HEK293 (cell line): ENCODE measurements around the gene ESR2.

Source experiments
- CTCF ChIA-PET: fragments of 350-600 bp; formaldehyde crosslinking; extraction: SDS; loops from one replicate; lab custom pipeline; 2021; ENCODE audit warnings: antibody characterized with exemption; lab: Yijun Ruan, JAX
- POLR2A ChIA-PET: fragments of 300-600 bp; formaldehyde crosslinking; extraction: SDS; loops from one replicate; lab custom pipeline; 2020; ENCODE audit warnings: antibody characterized with exemption, inconsistent platforms; lab: Yijun Ruan, JAX
- H3K27ac ChIP-seq: fragments of 200-500 bp; sonication (Bioruptor generic); 2 replicates; pipeline ENCODE4 v1.5.1; 2014; ENCODE audit warnings: low read depth, low read length, control low read depth, inconsistent platforms; ENCODE audit errors: extremely low read depth
- H3K36me3 ChIP-seq, 2 experiments: fragments of 200-500 bp in 1 of 2; sonication (Bioruptor generic) in 1 of 2; 1 replicate in 1 of 2; 2 replicates in 1 of 2; pipeline ENCODE4 v1.5.1; 2014 to 2017; ENCODE audit warnings: inconsistent platforms in 2 of 2, low read length in 2 of 2; ENCODE audit not compliant: control insufficient read depth in 2 of 2, insufficient read depth in 1 of 2
- H3K4me1 ChIP-seq: fragments of 200-500 bp; sonication (Bioruptor generic); 2 replicates; pipeline ENCODE4 v1.5.1; 2014; ENCODE audit warnings: mild to moderate bottlenecking, low read length, inconsistent platforms; ENCODE audit not compliant: control insufficient read depth, insufficient read depth
- H3K4me3 ChIP-seq: 2 replicates; pipeline ENCODE4 v1.5.1; 2011; ENCODE audit warnings: low read depth, mild to moderate bottlenecking, control low read depth, low read length, moderate library complexity
- H3K9me3 ChIP-seq: fragments of 200-500 bp; sonication (Bioruptor generic); 2 replicates; pipeline ENCODE4 v1.5.1; 2014; ENCODE audit warnings: low read depth, low read length, inconsistent platforms; ENCODE audit not compliant: control insufficient read depth, insufficient read depth
- GFI1B ChIP-seq: fragments of 450-650 bp; formaldehyde crosslinking; IDR thresholded peaks from 2 replicates; pipeline ENCODE4 v1.5.1; 2016; ENCODE audit warnings: missing biosample characterization, missing genetic modification characterization
- KLF9 ChIP-seq: fragments of 450-650 bp; formaldehyde crosslinking; IDR thresholded peaks from 2 replicates; pipeline ENCODE4 v1.5.1; 2016; ENCODE audit warnings: missing biosample characterization, missing genetic modification characterization, low read depth
- MYNN ChIP-seq: fragments of 450-650 bp; formaldehyde crosslinking; IDR thresholded peaks from 2 replicates; pipeline ENCODE4 v1.5.1; 2016; ENCODE audit warnings: missing biosample characterization, missing genetic modification characterization, borderline replicate concordance
- SP3 ChIP-seq: fragments of 450-650 bp; formaldehyde crosslinking; IDR thresholded peaks from 2 replicates; pipeline ENCODE4 v1.5.1; 2016; ENCODE audit warnings: missing biosample characterization, missing genetic modification characterization
- YY1 ChIP-seq: fragments of 450-650 bp; formaldehyde crosslinking; IDR thresholded peaks from 2 replicates; pipeline ENCODE4 v1.5.1; 2018; ENCODE audit warnings: missing biosample characterization, missing genetic modification characterization
- ZFP69B ChIP-seq: fragments of 450-650 bp; formaldehyde crosslinking; IDR thresholded peaks from 2 replicates; pipeline ENCODE4 v1.5.1; 2016; ENCODE audit warnings: missing biosample characterization, missing genetic modification characterization
- ZNF16 ChIP-seq: fragments of 450-650 bp; formaldehyde crosslinking; IDR thresholded peaks from 2 replicates; pipeline ENCODE4 v1.5.1; 2016; ENCODE audit warnings: low read depth, missing biosample characterization, missing genetic modification characterization
- ZNF391 ChIP-seq: fragments of 450-650 bp; formaldehyde crosslinking; IDR thresholded peaks from 2 replicates; pipeline ENCODE4 v1.5.1; 2016; ENCODE audit warnings: low read depth, missing biosample characterization, missing genetic modification characterization, borderline replicate concordance
- ZNF404 ChIP-seq: fragments of 450-650 bp; formaldehyde crosslinking; IDR thresholded peaks from 2 replicates; pipeline ENCODE4 v1.5.1; 2017; ENCODE audit warnings: missing biosample characterization, missing genetic modification characterization
- ZNF426 ChIP-seq: fragments of 450-650 bp; formaldehyde crosslinking; IDR thresholded peaks from 2 replicates; pipeline ENCODE4 v1.5.1; 2017; ENCODE audit warnings: missing biosample characterization, missing genetic modification characterization, mild to moderate bottlenecking, inconsistent platforms, moderate library complexity
- ZNF544 ChIP-seq: fragments of 450-650 bp; formaldehyde crosslinking; IDR thresholded peaks from 2 replicates; pipeline ENCODE4 v1.5.0; 2017; ENCODE audit warnings: missing biosample characterization, missing genetic modification characterization
- ZNF626 ChIP-seq: fragments of 450-650 bp; sonication (Bioruptor Pico); formaldehyde crosslinking; IDR thresholded peaks from 2 replicates; pipeline ENCODE4 v1.5.1; 2018; ENCODE audit warnings: missing biosample characterization, missing genetic modification characterization, inconsistent platforms
- ZNF791 ChIP-seq: fragments of 450-650 bp; formaldehyde crosslinking; IDR thresholded peaks from 2 replicates; pipeline ENCODE4 v1.5.1; 2016; ENCODE audit warnings: missing biosample characterization, missing genetic modification characterization
- ZNF792 ChIP-seq: fragments of 450-650 bp; formaldehyde crosslinking; IDR thresholded peaks from 2 replicates; pipeline ENCODE4 v1.5.1; 2016; ENCODE audit warnings: missing biosample characterization, missing genetic modification characterization
- TF ChIP-seq, protein P1 (sequence below): fragments of 450-650 bp; formaldehyde crosslinking; conservative IDR thresholded peaks from 2 replicates; pipeline ENCODE4 v1.5.1; 2016; ENCODE audit warnings: low read depth, missing biosample characterization, missing genetic modification characterization
- TF ChIP-seq, protein P2 (sequence below): fragments of 450-650 bp; formaldehyde crosslinking; IDR thresholded peaks from 2 replicates; pipeline ENCODE4 v1.5.1; 2017; ENCODE audit warnings: missing biosample characterization, missing genetic modification characterization
- TF ChIP-seq, protein P3 (sequence below): fragments of 450-650 bp; formaldehyde crosslinking; IDR thresholded peaks from 2 replicates; pipeline ENCODE4 v1.5.1; 2017; ENCODE audit warnings: missing biosample characterization, missing genetic modification characterization
- TF ChIP-seq, protein P4 (sequence below): fragments of 450-650 bp; formaldehyde crosslinking; IDR thresholded peaks from 2 replicates; pipeline ENCODE4 v1.5.1; 2016; ENCODE audit warnings: missing biosample characterization, missing genetic modification characterization
- TF ChIP-seq, protein P5 (sequence below): fragments of 450-650 bp; formaldehyde crosslinking; IDR thresholded peaks from 2 replicates; pipeline ENCODE4 v1.5.1; 2017; ENCODE audit warnings: missing biosample characterization, missing genetic modification characterization
- TF ChIP-seq, protein P6 (sequence below): fragments of 450-650 bp; formaldehyde crosslinking; IDR thresholded peaks from 2 replicates; pipeline ENCODE4 v1.5.1; 2016; ENCODE audit warnings: missing biosample characterization, missing genetic modification characterization, borderline replicate concordance
- TF ChIP-seq, protein P7 (sequence below): fragments of 450-650 bp; formaldehyde crosslinking; IDR thresholded peaks from 2 replicates; pipeline ENCODE4 v1.5.1; 2016; ENCODE audit warnings: missing biosample characterization, missing genetic modification characterization

Gene ESR2

DNA sequence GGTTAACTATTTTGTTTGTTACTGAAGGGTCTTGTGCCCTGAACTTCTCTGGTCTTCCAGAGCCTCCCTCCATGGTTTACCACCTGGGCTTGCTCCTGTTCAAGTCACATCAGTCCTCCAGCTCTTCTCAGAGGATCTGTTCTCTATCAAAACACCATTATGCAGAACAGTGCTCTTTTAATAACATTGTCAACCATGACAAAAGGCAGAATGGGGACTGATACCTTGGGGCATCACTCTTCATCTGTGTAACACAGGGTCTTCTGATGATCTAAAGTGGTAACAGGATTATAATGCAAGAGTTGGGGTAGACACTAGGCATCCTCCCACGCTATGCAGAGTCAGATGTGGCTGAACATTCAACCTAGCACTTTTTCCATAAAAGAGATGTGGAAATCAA, 38.4 kb downstream of the ESR2 start (continued):
- TF ChIP-seq, protein P1, sequence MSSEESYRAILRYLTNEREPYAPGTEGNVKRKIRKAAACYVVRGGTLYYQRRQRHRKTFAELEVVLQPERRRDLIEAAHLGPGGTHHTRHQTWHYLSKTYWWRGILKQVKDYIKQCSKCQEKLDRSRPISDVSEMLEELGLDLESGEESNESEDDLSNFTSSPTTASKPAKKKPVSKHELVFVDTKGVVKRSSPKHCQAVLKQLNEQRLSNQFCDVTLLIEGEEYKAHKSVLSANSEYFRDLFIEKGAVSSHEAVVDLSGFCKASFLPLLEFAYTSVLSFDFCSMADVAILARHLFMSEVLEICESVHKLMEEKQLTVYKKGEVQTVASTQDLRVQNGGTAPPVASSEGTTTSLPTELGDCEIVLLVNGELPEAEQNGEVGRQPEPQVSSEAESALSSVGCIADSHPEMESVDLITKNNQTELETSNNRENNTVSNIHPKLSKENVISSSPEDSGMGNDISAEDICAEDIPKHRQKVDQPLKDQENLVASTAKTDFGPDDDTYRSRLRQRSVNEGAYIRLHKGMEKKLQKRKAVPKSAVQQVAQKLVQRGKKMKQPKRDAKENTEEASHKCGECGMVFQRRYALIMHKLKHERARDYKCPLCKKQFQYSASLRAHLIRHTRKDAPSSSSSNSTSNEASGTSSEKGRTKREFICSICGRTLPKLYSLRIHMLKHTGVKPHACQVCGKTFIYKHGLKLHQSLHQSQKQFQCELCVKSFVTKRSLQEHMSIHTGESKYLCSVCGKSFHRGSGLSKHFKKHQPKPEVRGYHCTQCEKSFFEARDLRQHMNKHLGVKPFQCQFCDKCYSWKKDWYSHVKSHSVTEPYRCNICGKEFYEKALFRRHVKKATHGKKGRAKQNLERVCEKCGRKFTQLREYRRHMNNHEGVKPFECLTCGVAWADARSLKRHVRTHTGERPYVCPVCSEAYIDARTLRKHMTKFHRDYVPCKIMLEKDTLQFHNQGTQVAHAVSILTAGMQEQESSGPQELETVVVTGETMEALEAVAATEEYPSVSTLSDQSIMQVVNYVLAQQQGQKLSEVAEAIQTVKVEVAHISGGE: no peak
- TF ChIP-seq ZNF426 (tag by site-specific recombination): no peak
- TF ChIP-seq ZNF544 (tag by site-specific recombination): no peak
- no peak for TF ChIP-seq MYNN (tag by site-specific recombination)
- TF ChIP-seq ZNF16 (tag by site-specific recombination): no peak
- TF ChIP-seq ZNF792 (tag by site-specific recombination): no peak
- no peak for TF ChIP-seq SP3 (tag by site-specific recombination)
- TF ChIP-seq ZNF626 (tag by site-specific recombination): no peak
- TF ChIP-seq, protein P2, sequence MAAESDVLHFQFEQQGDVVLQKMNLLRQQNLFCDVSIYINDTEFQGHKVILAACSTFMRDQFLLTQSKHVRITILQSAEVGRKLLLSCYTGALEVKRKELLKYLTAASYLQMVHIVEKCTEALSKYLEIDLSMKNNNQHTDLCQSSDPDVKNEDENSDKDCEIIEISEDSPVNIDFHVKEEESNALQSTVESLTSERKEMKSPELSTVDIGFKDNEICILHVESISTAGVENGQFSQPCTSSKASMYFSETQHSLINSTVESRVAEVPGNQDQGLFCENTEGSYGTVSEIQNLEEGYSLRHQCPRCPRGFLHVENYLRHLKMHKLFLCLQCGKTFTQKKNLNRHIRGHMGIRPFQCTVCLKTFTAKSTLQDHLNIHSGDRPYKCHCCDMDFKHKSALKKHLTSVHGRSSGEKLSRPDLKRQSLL (tag by site-specific recombination): no peak
- no peak for TF ChIP-seq ZNF791 (tag by site-specific recombination)
- TF ChIP-seq, protein P3, sequence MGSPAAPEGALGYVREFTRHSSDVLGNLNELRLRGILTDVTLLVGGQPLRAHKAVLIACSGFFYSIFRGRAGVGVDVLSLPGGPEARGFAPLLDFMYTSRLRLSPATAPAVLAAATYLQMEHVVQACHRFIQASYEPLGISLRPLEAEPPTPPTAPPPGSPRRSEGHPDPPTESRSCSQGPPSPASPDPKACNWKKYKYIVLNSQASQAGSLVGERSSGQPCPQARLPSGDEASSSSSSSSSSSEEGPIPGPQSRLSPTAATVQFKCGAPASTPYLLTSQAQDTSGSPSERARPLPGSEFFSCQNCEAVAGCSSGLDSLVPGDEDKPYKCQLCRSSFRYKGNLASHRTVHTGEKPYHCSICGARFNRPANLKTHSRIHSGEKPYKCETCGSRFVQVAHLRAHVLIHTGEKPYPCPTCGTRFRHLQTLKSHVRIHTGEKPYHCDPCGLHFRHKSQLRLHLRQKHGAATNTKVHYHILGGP (tag by site-specific recombination): no peak

DNA sequence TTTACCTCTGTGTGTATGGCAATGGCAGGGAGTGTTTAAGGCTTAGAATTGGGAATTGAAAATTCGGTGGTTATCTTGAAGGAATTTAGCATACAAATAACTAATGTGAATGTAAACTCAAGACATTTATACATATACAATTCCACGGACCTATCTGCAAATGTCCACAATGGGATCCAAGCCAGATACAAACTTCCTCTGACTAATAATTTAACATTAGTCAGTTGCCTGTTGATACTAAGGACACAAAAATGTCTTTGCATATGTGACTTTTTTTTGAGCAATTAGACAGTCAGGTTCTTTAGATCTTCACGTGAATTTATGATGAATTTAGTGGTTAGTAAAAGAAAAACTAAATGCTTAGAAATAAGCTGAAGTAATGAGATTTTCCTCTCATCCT, 40.5 kb downstream of the ESR2 start:
- POLR2A ChIA-PET: no interaction called here
- no peaks in the 10 kb centered on the region for H3K9me3 ChIP-seq
- CTCF ChIA-PET: interaction anchor here (0.7 kb wide), 1 partner anchor 16 kb away, joined by 4 read pairs; no protein-coding TSS in a partner anchor

More for the DNA sequence above, 40.5 kb downstream of the ESR2 start:
- no peaks in the 10 kb centered on the region for H3K36me3 ChIP-seq
- TF ChIP-seq YY1 (no peak), ZNF404 (tag by site-specific recombination) (no peak), GFI1B (no peak), ZFP69B (tag by site-specific recombination) (no peak), ZNF391 (tag by site-specific recombination) (no peak), KLF9 (tag by site-specific recombination) (no peak)
- TF ChIP-seq, protein P4, sequence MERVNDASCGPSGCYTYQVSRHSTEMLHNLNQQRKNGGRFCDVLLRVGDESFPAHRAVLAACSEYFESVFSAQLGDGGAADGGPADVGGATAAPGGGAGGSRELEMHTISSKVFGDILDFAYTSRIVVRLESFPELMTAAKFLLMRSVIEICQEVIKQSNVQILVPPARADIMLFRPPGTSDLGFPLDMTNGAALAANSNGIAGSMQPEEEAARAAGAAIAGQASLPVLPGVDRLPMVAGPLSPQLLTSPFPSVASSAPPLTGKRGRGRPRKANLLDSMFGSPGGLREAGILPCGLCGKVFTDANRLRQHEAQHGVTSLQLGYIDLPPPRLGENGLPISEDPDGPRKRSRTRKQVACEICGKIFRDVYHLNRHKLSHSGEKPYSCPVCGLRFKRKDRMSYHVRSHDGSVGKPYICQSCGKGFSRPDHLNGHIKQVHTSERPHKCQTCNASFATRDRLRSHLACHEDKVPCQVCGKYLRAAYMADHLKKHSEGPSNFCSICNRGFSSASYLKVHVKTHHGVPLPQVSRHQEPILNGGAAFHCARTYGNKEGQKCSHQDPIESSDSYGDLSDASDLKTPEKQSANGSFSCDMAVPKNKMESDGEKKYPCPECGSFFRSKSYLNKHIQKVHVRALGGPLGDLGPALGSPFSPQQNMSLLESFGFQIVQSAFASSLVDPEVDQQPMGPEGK (tag by site-specific recombination): no peak
- TF ChIP-seq, protein P5, sequence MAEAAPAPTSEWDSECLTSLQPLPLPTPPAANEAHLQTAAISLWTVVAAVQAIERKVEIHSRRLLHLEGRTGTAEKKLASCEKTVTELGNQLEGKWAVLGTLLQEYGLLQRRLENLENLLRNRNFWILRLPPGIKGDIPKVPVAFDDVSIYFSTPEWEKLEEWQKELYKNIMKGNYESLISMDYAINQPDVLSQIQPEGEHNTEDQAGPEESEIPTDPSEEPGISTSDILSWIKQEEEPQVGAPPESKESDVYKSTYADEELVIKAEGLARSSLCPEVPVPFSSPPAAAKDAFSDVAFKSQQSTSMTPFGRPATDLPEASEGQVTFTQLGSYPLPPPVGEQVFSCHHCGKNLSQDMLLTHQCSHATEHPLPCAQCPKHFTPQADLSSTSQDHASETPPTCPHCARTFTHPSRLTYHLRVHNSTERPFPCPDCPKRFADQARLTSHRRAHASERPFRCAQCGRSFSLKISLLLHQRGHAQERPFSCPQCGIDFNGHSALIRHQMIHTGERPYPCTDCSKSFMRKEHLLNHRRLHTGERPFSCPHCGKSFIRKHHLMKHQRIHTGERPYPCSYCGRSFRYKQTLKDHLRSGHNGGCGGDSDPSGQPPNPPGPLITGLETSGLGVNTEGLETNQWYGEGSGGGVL: no peak
- TF ChIP-seq, protein P6, sequence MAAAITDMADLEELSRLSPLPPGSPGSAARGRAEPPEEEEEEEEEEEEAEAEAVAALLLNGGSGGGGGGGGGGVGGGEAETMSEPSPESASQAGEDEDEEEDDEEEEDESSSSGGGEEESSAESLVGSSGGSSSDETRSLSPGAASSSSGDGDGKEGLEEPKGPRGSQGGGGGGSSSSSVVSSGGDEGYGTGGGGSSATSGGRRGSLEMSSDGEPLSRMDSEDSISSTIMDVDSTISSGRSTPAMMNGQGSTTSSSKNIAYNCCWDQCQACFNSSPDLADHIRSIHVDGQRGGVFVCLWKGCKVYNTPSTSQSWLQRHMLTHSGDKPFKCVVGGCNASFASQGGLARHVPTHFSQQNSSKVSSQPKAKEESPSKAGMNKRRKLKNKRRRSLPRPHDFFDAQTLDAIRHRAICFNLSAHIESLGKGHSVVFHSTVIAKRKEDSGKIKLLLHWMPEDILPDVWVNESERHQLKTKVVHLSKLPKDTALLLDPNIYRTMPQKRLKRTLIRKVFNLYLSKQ (tag by site-specific recombination): no peak
- TF ChIP-seq, protein P7, sequence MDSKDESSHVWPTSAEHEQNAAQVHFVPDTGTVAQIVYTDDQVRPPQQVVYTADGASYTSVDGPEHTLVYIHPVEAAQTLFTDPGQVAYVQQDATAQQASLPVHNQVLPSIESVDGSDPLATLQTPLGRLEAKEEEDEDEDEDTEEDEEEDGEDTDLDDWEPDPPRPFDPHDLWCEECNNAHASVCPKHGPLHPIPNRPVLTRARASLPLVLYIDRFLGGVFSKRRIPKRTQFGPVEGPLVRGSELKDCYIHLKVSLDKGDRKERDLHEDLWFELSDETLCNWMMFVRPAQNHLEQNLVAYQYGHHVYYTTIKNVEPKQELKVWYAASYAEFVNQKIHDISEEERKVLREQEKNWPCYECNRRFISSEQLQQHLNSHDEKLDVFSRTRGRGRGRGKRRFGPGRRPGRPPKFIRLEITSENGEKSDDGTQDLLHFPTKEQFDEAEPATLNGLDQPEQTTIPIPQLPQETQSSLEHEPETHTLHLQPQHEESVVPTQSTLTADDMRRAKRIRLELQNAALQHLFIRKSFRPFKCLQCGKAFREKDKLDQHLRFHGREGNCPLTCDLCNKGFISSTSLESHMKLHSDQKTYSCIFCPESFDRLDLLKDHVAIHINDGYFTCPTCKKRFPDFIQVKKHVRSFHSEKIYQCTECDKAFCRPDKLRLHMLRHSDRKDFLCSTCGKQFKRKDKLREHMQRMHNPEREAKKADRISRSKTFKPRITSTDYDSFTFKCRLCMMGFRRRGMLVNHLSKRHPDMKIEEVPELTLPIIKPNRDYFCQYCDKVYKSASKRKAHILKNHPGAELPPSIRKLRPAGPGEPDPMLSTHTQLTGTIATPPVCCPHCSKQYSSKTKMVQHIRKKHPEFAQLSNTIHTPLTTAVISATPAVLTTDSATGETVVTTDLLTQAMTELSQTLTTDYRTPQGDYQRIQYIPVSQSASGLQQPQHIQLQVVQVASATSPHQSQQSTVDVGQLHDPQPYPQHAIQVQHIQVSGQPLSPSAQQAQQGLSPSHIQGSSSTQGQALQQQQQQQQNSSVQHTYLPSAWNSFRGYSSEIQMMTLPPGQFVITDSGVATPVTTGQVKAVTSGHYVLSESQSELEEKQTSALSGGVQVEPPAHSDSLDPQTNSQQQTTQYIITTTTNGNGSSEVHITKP (tag by site-specific recombination): no peak
- TF ChIP-seq, all 188 proteins: peak for 0
- no peak overlapping the region for H3K27ac ChIP-seq
- H3K4me3 ChIP-seq: no peak overlapping the region
- H3K4me1 ChIP-seq: 0 out of 2 replicates have a peak, but pooled peaks cover 4% of the 10 kb centered on the region
